NCI-H748 treated with DMSO at 0.1 percent for 48 hours (cell line): ENCODE data around the gene CDKN2B-AS1.

Source experiments
- DNase-seq: peaks from one replicate; lab custom pipeline; 2025; lab: John Stamatoyannopoulos, UW

CDKN2B-AS1 gene

DNA sequence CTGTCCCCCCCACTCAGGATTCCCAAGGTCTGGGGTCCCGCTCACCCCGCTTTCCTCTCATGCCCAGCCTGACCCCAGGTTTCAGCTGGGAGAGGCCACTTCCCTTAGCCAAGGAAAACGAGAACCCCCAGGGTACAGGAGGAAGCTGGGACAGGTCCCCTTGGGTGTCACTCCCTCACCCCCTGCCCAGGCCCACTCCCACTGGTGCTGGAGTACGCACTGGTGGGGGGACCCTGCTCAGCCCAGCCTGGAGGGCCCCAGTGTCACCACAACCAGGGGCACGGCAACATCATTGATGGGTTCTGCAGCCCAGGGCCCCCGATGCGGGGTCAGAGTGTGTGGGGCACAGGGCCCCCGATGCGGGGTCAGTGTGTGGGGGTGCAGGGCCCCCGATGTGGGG is 159.5 kb downstream of the CDKN2B-AS1 start:
- no peak for DNase-seq

DNA sequence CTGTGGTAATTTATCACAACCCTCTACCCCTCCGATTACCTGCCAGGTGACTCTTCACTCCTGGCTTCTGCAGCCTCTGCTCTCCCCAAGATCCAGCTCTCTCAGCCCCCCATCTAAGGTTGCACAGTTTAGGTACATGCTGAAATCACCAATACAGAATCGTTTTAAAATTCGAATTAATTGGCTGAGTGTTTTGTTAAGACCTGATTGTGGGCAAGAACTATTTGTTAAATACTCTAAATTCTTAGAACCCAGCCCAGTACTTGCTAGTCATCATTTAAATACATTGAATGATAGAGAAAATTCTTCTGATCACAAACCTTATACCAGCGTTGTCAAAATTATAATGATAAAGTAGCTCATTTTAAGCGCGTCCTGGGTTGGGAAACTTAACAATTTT is 162.0 kb downstream of the CDKN2B-AS1 start:
- no peak for DNase-seq

DNA sequence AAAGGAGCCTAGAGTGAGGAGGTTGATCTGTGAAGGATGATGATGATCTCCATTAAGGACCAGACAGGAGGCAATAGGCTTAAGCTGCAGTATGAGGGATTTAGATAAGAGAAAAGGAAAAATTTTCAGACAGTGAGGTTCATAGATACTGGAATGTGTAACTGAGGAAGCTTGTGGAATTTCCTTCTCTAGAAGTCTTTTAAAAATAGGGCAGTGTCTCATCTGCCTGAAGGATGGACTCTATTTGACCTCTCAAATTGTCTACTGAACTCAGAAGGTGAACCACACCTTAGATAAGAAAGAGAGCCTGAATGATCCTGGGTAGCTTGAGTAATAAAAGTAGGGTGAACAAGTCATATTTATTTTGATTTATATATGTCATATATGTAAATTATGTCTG is 162.7 kb downstream of the CDKN2B-AS1 start:
- no peak for DNase-seq

DNA sequence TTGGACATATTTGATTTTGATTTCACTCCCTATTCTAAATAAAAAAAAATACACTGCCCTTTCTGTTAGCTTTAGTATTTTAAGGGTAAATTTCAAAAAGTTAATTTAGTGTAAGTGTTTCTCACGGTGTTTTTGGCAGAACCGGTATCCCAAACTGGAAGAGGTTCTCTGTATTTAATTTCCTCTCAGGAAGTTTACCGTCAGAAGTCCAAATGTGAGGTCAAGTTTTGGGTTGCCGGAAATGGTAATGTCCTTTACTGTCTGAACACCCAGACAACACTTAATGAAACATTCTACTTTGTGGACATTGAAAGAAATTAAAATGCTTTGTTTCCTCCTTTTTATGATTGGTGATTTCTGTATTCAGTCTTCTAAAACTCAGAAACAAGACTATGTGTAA is 163.2 kb downstream of the CDKN2B-AS1 start:
- DNase-seq = no peak

DNA sequence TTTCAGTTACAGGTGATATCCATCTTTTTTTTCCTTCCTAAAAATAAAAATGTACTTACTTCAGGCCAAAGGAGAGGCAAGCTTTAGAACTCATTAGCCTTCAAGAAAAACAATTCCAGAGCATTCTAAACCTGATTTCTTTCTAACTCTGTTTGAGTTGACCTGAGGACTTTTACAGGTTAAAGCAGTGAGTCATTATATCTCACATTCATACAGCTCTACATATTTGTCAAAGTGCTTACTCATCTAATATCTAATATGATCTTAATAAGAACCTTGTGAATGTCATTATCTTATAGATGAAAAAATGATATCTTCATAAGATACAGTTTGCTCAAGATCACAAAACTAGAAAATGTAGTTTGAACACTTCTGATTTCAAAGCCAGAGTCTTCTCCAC is 163.7 kb downstream of the CDKN2B-AS1 start:
- DNase-seq = no peak

DNA sequence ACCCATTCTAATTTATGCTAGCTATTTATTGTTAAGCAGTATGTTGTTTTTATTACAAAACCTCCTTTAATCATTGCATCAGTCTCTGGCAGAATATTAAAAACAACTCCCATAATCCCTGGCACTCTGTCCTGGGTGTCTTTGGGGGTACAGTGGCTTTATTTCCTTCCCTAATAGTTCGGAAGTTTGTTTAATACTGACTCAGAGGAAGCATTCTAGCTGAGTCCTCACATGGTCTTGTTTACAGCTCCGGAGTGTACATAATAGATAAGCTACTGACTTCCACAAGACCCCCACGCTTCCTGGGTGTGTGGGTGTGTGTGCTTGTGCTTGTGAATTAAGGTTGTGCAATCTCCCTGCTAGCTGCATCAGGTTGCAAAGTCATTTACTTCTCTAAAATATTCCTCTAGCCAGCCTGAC is 164.3 kb downstream of the CDKN2B-AS1 start:
- no peak for DNase-seq

DNA sequence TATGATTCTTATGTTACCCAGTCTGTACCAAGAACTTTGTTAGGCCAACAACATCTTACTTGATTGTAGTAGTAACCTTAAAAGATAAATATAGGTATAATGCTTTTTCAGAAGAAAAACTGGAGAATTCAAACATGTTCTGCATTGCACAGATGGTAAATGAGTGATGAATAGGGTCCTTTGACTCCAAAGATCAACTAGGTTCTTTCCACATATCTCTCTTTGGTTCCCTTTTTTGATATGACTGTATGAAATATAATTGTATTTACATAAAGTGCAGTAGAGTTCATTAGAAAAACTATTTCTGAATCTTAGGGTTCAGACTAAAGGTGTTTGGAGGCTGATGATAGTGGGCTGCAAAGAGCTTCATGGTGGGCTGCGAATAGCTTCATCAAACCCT is 165.0 kb downstream of the CDKN2B-AS1 start:
- DNase-seq = no peak

DNA sequence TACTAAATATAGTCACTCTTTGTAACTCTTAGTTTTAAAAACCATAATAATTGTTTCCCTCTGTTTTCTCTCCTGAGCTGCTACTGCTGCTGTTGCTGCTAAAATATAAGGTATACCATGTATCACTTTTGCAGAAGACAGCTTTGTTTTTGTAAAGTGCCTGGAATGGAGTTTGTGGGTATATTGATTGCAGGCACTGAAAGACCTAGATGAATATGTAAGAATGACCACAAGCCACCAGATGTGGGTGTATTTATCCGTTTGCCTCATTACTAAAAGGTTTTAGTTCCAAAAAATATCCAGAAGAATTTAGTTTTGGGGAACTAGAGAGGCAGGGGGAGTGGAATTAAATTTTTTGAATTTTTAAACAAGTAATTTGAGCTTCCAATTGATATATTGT is 165.6 kb downstream of the CDKN2B-AS1 start:
- DNase-seq = no peak

DNA sequence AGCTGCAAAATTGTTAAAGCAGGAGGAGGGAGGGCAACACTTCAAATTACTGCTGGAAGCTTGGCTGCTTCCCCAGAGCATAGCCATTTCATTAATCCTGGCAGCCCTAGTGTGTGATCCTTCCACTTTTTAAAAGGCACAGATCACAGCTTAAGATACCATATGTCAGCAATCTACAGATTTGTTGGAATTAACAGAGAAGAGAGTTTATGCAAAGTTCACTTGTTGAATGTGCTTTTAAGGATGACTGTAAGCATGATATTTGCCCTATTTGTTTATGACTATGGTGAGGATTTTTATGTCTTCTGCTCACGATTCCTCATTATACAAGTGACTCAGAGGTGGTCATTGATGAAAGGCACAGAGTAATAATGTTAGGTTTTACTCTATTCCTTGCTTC is 170.6 kb downstream of the CDKN2B-AS1 start:
- DNase-seq = no peak

DNA sequence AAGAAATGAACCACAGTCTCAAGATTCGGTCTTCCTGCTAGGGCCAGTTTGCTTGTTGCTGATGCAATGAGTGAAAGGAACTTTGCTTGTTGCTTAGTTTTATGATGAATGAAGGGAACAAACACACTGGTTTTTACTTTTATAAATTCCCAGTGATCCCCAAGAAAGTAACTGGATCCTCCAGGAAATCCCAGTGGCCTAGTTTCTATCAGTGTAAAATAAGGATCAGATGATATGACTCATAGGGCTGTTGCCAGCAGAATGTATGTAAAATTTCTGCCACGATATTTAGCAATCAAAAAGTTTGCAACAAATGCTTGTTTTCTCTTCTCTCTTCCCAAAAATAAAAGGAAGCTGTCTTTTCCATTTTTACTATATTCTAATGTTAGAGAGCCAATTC is 174.7 kb downstream of the CDKN2B-AS1 start:
- DNase-seq = no peak

DNA sequence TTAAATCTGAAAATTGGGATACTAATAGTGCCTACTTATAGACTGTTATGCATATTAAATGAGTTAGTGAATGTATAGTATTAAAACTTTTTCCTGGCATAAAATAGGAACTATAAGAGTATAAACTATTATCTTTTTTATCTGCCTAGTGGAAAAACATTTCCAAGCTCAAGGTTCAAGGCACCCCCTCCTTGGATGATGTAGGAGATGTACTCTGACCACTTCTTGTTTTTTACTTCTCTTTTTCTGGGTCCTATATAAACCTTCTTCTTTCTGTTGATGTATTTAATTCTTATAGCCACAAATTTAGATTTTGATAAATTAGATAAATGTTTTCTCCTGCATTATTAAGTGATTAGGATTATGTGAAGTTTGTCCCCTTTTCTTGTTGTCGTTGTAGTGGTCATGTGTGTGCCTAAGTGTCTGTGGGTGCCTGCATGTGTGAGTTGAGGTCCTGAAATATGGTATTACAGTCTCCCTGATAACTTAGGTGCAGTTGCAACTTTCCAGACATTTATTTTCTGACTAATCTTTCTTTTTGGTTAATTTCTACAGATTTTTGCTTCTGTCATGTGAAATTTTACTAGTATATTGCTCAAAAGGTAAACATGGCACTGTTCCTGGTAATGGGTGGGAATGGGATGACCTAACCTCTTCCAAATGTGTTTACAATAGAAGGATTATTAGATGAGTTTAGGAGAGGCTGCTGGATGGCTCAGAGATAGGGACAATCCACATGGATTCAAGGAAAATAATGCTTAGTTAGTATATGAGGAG is 175.3 kb downstream of the CDKN2B-AS1 start:
- no peak for DNase-seq
